ENCODE measurements around the gene ALX3.

Gene ALX3

GRCh38 chr1:110070671-110071242 is at the start of gene ALX3:
Gene ALX3 (minus strand): TSS chr1:110070672. CDS start chr1:110070612, 60 bp downstream.
- DNase-seq: no peak

GRCh38 chr1:110119843-110120242 is 49.4 kb upstream of the ALX3 start:
- DNase-seq: no peak

DNA sequence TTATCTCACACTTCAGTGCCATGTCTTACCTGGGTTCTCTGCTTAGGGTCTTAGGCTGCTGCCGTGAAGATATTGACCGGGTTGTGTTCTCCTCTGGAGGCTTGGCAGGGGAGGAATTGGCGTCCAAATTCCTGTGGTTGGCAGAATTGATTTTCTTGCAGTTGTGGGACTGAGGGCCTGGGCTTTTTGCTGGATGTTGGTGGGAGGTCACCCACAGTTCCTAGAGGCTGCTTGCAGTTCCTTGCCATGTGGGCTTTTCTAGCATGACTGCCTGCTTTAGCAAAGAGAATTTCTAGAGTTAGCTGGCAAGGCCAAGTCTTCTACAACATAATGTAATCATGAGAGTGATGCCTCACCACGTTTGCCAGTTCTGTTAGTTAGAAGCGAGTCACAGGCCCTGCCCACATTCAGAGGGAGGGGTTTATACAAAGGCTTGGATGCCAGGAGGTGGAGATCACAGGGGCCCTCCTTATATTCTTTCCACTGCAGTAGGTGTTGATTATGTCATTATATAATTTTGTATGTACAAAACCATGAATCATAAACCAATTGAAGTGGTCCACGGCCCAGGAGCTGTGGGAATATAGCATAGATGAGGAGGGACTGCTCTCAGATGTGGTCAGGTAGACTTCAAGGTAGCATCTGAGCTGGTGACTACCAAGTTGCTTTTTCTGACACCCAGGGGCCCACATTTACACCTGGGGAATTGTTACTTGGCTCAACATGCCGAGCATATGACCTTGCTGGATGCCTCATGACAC is 48.3 kb upstream of the ALX3 start:
- no peak for DNase-seq

DNA sequence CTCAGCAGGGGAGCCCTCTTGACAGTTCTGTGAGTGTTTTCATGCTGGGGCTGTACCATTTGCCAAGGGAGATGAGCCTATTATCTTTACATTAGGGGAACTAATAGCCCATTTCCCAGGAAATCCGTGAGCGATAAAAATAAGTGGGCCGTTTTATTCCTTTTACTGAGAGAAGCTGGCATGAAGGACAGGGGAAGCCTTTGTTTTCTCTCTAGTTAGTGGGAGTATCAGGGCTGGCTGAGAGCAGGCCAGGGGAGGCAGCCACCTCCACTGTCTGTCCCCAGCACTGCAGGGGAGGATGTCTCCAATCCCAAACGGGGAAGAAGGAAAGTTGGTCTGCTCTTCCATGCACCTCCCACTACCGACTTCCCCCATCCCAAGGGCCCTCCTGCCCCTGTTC is 44.3 kb upstream of the ALX3 start:
- no peak for DNase-seq

- no peak for DNase-seq
Observed at GRCh38 chr1:110114173-110114572, 43.7 kb upstream of the ALX3 start.

DNA sequence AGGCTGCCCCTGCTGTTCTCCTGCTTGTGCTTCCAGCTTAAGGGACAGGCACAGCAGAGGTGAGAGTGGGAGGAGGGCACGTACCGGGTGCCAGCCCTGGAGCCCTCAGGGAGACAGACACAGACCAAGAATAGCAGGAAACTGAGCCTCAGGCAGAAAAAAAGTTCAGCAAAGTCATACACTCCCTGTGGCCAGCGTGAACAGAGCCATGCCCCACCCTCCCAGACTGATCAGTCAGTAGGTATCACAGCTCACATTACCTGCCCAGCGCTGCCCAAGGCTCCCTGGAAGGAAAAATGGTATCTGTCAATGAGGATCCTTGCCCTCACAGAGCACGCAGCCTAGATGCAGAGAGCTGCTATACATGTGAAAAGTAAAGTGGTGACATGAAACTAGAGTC is 43.1 kb upstream of the ALX3 start:
- DNase-seq: no peak

DNA sequence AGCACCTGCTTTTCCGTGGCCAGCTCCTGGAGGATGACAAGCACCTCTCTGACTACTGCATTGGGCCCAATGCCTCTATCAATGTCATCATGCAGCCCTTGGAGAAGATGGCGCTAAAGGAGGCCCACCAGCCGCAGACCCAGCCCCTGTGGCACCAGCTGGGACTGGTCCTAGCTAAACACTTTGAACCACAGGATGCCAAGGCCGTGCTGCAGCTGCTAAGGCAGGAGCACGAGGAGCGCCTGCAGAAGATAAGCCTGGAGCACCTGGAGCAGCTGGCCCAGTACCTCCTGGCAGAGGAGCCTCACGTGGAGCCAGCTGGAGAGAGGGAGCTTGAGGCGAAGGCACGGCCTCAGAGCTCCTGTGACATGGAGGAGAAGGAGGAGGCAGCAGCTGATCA is 42.2 kb upstream of the ALX3 start:
- no peak for DNase-seq

- no peak for DNase-seq
Observed at GRCh38 chr1:110112143-110112542, 41.7 kb upstream of the ALX3 start, which contains the start of gene UBL4B. Gene UBL4B (plus strand): TSS chr1:110112443. CDS start chr1:110112535, 92 bp downstream.

DNA sequence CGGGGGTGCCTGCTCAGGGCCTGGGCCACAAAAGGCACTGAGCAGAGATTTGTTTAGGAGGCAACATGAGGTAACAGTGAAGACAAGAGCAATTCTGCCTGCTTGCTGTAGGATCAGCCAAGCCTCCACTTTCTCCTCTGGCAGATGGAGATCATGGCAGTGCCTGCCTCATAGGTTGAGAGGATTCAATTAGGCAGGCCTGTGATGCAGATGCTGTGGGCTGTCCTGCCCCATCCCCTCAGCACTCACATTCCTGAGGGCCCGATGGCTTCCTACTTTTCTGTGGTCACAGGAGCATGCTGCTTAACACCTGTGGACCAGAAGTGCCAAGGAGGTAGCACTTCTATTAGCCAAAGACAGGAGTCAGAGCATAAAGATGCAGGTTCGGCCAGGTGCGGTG is 40.6 kb upstream of the ALX3 start:
- DNase-seq: no peak

DNA sequence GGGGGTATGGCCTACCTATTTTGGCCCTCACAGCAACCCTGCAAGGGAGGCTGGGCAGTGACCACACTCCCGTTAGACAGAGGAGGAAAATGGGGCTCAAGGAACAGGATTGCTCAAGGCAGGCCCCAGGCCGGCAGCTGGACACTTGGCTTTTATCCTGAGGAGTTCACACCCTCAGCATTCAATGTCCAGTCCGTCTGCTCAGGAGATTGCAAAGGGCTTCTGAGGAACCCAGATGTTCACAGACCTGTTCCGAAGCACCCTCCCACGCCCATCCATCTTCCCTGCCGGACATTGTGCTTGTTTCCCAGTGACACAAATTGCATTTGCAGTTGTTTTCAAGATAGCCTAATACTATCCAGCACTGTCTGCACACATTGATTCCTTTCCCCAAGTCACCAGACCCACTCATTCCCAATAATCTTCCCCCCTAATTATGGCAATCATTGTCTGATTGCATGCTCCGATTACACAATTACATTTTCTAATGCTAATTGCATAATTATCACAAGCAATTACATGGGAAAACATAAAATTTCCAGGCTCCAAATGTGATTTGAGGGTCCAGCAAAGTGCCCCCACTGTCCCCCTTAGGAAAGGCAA is 37.5 kb upstream of the ALX3 start:
- DNase-seq: no peak

DNA sequence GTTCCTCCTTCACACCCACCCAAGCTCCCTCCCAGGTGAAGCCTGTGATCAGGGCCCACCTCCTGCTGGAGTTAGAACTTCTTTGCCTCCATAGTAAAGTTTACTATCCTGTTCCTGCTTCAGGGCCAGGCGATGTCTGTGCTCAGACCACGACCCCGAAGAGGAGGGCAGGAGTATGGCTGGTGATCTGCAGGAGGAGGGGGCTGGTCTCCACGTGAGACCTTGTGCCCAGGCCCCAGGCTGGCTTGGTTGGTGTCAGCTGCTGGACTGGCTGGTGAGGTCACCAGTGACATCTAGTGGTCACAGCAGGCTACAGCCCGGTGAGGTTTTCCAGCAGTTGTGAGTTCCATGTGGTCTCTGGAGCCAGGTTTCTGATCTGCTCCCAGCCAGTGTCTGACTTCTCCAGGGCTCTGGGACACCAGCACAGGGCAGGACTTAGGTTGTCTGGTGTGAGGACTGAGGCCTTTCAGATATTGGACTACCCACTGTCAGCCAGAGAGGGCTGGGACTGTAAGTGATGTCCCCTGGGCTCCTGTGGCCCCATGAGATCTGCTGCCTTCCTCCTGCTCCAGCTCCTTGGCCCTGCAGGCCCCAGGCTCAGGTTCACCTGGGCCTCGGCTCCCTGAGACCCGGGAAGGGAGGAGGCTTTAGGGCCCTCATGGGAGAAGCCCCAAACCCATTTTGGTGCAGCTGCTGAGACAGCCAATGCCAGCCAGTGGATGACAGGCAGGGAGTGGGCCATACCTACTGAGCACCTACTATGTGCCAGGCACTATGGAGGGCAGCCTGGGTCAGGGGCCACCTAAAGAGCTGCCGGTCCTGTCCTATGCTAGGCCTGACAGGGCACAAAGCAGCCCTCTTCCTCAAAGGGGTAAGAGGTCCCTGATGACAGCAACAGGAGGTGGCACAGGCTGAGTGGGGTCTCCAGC is 35.8 kb upstream of the ALX3 start:
- peak; percentile 46 for DNase-seq

DNA sequence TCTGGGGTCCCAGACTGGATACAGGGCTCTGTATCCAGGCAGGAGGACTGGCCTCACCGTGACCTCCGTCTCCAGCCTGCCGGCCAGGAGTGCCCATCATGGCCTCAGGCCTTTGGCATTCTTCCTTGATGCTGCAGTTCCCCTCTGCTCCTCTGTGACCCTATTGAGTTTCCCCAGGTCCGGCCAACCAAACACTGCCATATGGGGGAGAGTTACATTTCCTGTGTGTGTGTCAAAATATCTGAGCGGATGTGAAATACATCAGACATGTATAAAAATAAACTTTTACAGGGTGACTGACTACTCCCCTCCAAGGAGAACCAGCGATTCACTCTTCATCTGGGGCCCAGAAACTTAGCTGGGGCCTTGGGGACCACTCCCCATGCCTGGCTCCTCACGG is 31.6 kb upstream of the ALX3 start:
- DNase-seq: no peak

DNA sequence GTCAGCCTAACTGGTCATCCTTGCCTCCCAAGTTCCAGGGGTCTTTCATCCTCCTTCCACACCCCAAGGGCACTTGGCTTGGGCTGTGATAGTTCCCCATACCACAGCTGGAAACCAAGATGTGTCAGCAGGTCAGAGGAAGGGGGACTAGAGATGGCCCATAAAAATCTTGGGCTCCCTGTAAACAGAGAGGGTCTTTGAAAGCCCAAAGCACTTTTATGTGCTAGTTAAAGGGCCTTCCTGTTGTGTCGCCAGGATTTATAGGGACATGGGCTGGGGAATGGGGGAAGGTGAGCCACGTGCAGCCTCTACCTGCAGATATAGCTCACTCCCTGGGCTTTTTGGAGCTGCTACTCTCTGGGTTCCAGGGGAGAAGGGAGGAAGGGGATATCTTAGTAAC is 29.9 kb upstream of the ALX3 start:
- DNase-seq: no peak

DNA sequence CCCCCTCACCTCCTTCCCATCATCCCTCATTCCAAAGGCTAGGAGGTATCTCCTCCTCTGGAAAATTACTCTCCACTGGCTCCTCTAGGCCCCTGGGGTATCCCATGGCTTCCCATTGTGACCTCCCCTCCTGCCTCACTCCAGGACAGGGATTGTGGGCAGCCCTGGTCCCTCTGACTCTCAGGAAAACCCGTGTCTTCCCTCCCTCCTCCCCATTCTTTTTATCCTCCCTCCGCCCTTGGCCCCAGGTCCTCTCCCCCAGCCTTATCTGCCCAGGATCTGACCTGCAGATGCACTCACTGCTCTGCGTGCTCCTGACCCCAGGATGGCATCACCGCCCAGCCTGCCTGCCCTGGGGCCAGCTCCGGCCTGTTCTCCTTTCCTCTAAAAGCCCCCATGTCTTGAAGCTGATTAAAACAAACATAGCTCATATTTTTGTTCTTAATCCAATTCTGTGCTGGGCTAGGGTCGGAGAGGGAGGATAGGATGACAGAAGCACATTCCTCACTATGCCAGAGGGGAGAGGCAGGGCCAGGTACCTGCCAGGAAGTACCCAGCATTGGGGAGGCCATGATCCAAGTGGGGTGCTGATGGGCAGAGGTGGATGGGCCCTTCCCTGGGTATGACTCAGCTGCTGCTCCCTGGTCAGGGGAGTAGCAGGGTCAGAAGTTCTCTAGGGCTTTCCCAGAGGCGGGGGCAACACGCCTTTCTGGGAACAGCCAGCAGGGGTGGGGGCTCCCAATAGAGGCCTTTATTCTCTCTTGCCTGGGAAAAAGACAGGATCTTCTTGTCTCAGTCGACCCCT is 28.0 kb upstream of the ALX3 start:
- DNase-seq: no peak

- no peak for DNase-seq
Observed at GRCh38 chr1:110097507-110098221, 27.2 kb upstream of the ALX3 start.

- no peak for DNase-seq
Observed at GRCh38 chr1:110094931-110095654, 24.6 kb upstream of the ALX3 start.

- DNase-seq: no peak
Observed at GRCh38 chr1:110092991-110093390, 22.5 kb upstream of the ALX3 start.

DNA sequence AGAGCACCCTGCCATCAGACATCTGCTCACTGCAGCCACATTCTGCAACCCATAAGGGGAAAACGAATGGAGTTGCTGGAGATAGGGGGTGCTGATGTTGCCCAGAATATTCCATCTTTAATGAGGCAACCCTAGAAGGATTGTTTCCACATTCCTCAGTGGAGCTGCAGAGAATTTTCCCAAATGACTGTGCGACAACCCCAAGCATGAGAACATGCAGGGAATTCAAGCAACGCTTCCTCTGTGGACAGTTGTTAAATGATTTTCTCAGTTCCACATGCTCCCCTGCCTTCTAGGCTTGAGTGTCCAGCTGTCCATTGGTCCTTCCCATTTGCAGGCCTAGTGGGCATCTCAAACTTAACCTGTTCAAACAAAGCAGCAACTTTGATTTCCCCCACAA is 21.3 kb upstream of the ALX3 start:
- DNase-seq: no peak

DNA sequence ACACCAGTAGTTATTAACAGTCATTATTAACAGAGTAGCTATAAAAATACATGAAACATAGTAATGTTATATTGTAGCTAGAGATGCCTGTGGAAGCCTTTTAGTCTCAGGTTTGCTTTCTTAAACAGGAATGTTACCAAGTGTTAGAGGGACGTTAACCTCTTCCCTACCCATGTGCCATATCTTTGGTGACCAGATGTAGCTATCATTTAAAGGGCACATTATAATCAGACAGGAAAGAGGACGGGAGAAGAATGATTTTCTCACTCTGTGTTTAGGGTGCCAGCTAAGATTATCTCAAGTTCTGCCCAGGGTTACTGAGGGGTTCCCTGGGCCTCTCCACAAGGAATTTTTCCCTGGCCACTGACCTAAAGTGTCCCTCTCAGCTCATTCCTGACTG is 20.9 kb upstream of the ALX3 start:
- no peak for DNase-seq

DNA sequence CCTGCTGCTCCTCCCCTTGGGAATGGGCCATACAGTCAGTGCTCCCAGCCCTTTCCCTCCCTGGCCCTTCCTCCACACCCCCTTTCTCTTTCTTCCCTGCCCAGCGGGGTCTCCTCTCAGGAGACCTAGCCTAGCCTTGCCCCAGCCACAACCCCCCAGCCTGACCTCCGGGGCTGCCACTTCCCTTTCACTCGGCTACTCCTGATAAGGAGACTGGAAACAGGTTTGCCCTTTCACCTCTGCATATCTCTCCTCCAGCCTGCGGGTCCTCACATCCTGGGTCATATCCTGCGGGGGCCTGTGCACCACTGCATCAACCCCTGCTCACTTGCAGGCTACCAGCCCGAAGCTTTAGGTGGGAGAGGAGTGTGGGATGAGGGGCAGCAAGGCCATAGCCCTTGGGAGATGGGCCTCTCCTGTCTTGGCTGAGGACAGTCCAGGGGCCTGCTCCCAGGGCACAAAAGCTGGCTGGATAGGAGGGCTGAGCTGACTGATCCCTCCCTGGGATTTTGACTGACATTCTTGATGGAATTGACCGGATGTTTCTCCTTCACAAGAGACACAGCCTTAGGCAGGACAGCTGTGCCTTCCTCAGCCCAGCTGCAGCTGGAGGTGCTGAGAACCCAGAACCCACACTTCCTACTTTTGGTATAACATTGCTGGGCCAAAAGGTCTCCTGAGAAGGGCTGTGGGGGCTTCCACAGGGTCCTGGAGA is 19.2 kb upstream of the ALX3 start:
- DNase-seq: no peak
